PC-9 (cell line): Measurements from ENCODE around the gene ARF6. TPM values are rescaled to one million over a fixed set of nuclear protein-coding genes. Genes with fewer than 3 reads are reported as not detected.

Experiments
- BruUV-seq: library from RNA; stranded (reverse); fragments of 400-500 nt; replicated peaks from 2 replicates; lab custom pipeline; 2021; lab: Mats Ljungman, UMichigan
- CTCF ChIA-PET: fragments of 300-600 bp; sonication (Branson Sonifier 250); formaldehyde crosslinking; loops from one replicate; lab custom pipeline; 2022; ENCODE audit warnings: antibody characterized with exemption; lab: Charles Lee
- POLR2A ChIA-PET: fragments of 300-600 bp; sonication (Branson Sonifier 250); formaldehyde crosslinking; loops from one replicate; lab custom pipeline; 2022; ENCODE audit warnings: antibody characterized with exemption; ENCODE audit not compliant: unreplicated experiment; lab: Charles Lee
- DNase-seq, 2 experiments: peaks; one replicate each; pipeline versions ENCODE4 v3.0.0 to v3.0.0-alpha.2; 2015 to 2022; ENCODE audit warnings: mixed read lengths in 1 of 2
- H2AFZ ChIP-seq: fragments of 200-600 bp; sonication (generic); 2 replicates; pipeline ENCODE4 v1.8.1; 2017; ENCODE audit warnings: antibody characterized with exemption
- H3F3A ChIP-seq: fragments of 200-600 bp; sonication (generic); 2 replicates; pipeline ENCODE4 v1.8.1; 2017; ENCODE audit warnings: antibody characterized with exemption, mild to moderate bottlenecking, low read depth; ENCODE audit not compliant: insufficient read depth
- H3K27ac ChIP-seq: fragments of 200-600 bp; sonication (generic); 2 replicates; pipeline ENCODE4 v1.6.1; 2016; ENCODE audit warnings: mixed run types
- H3K27me3 ChIP-seq: fragments of 200-600 bp; sonication (generic); 2 replicates; pipeline ENCODE4 v1.6.1; 2016; ENCODE audit warnings: low read depth, mixed run types; ENCODE audit not compliant: insufficient read depth
- H3K36me3 ChIP-seq: fragments of 200-600 bp; sonication (generic); 2 replicates; pipeline ENCODE4 v1.6.1; 2016; ENCODE audit warnings: low read depth, mixed run types
- H3K4me1 ChIP-seq: fragments of 200-600 bp; sonication (generic); replicated peaks from 2 replicates; pipeline ENCODE4 v1.6.1; 2016; ENCODE audit warnings: mixed run types; ENCODE audit not compliant: insufficient read depth
- H3K4me2 ChIP-seq: fragments of 200-600 bp; sonication (generic); 2 replicates; pipeline ENCODE4 v1.6.1; 2017; ENCODE audit warnings: mixed run types
- H3K4me3 ChIP-seq: fragments of 200-600 bp; sonication (generic); 2 replicates; pipeline ENCODE4 v1.6.1; 2016; ENCODE audit warnings: mixed run types
- H3K79me2 ChIP-seq: fragments of 200-600 bp; sonication (generic); 2 replicates; pipeline ENCODE4 v1.6.1; 2017; ENCODE audit warnings: low read depth, mixed run types
- H3K9me2 ChIP-seq: fragments of 200-600 bp; sonication (generic); 2 replicates; pipeline ENCODE4 v1.8.1; 2017; ENCODE audit warnings: mild to moderate bottlenecking; ENCODE audit not compliant: insufficient read depth
- H3K9me3 ChIP-seq: fragments of 200-600 bp; sonication (generic); 2 replicates; pipeline ENCODE4 v1.8.1; 2016; ENCODE audit warnings: low read depth; ENCODE audit not compliant: insufficient read depth
- H4K20me1 ChIP-seq: fragments of 200-600 bp; sonication (generic); 2 replicates; pipeline ENCODE4 v1.8.1; 2017; ENCODE audit not compliant: insufficient read depth
- EZH2 ChIP-seq: fragments of 200-600 bp; sonication (generic); IDR thresholded peaks from 2 replicates; pipeline ENCODE4 v1.8.0; 2017; ENCODE audit warnings: antibody characterized with exemption, low read depth
- intact Hi-C: fragments of 100-400 bp; cut with micrococcal nuclease; formaldehyde crosslinking; loops from one replicate; pipeline ENCODE4 v1.10.0; 2022; ENCODE audit not compliant: unreplicated experiment
- total RNA-seq: library from RNA; stranded (reverse); gene quantifications from 2 replicates; pipeline ENCODE4 v1.2.3, GENCODE V29; 2021
- TF ChIP-seq, protein P1 (sequence below): fragments of 200-600 bp; sonication (generic); conservative IDR thresholded peaks from 2 replicates; pipeline ENCODE4 v1.6.1; 2017; ENCODE audit warnings: mixed run types, antibody characterized with exemption, mild to moderate bottlenecking, moderate library complexity

Gene ARF6
- total RNA-seq, 1 experiment from 2014 or later = 65.3 TPM

DNA sequence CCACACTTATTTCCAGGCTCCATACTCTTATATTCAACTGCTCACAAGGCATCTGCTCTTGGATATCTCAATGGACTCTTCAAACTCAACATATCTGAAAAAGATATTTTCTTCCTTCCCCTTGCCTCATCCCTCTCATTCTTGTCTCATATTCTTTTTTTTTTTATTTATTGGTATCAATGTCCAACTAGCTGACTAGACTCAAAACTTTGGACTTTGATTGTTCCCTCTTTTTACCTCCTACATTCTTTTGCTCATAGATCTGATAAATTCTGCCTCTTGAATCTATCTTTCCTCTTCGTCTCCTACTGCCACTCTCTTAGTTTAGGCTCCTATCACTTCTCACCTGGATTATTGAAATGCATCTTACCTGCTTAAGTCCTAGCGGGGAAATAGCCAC, 25.8 kb downstream of the ARF6 start:
- no peak overlapping the region for H3K4me3 ChIP-seq
- no peaks in the 10 kb centered on the region for H3K9me3 ChIP-seq
- no peaks in the 10 kb centered on the region for H3K79me2 ChIP-seq
- 0 out of 2 replicates have a peak, but pooled peaks cover 6% of the 10 kb centered on the region for H3K4me1 ChIP-seq
- no peak overlapping the region for H2AFZ ChIP-seq
- no peaks in the 10 kb centered on the region for H4K20me1 ChIP-seq
- no peaks in the 10 kb centered on the region for H3K36me3 ChIP-seq
- intact Hi-C loops = no loop called here
- BruUV-seq = no TSS peak
- no peak for DNase-seq
- TF ChIP-seq, protein P1, sequence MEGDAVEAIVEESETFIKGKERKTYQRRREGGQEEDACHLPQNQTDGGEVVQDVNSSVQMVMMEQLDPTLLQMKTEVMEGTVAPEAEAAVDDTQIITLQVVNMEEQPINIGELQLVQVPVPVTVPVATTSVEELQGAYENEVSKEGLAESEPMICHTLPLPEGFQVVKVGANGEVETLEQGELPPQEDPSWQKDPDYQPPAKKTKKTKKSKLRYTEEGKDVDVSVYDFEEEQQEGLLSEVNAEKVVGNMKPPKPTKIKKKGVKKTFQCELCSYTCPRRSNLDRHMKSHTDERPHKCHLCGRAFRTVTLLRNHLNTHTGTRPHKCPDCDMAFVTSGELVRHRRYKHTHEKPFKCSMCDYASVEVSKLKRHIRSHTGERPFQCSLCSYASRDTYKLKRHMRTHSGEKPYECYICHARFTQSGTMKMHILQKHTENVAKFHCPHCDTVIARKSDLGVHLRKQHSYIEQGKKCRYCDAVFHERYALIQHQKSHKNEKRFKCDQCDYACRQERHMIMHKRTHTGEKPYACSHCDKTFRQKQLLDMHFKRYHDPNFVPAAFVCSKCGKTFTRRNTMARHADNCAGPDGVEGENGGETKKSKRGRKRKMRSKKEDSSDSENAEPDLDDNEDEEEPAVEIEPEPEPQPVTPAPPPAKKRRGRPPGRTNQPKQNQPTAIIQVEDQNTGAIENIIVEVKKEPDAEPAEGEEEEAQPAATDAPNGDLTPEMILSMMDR = no peak
- TF ChIP-seq EZH2 = no peak
- no peaks in the 10 kb centered on the region for H3K27me3 ChIP-seq
- ChIA-PET POLR2A (no interaction called here), CTCF (no interaction called here)
- H3F3A ChIP-seq = no peaks in the 10 kb centered on the region; the same call in 1 of the 2 replicates
- no peak overlapping the region for H3K4me2 ChIP-seq
- H3K9me2 ChIP-seq = no peaks in the 10 kb centered on the region
- no peak overlapping the region for H3K27ac ChIP-seq

GRCh38 chr14:49919825-49920659, 27.2 kb downstream of the ARF6 start:
- DNase-seq = peak in 1 of 2 experiments; percentile 53

DNA sequence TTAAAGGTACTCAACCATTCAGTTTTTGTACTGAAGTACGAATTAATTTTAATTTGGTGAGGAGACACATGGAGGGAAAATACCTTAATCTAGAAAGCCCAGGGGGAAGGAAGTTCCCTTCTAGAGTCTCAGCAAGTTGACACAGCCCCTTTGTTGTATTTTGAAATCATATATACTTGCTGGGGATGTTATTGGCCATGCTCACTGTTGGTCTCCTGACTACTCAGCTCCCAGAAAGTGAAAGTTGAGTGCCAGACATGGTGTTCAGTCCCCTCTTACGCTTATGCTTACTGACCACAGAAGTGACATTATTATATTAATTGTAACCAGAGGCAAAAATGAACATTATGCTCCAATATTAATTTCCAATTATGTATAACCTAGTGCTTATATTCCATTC, 28.1 kb downstream of the ARF6 start:
- no peaks in the 10 kb centered on the region for H3K9me3 ChIP-seq
- no peak overlapping the region for H3K4me2 ChIP-seq
- H3K27ac ChIP-seq = no peak overlapping the region
- intact Hi-C loops = no loop called here
- no peaks in the 10 kb centered on the region for H3K9me2 ChIP-seq
- no peak overlapping the region for H2AFZ ChIP-seq
- H3K27me3 ChIP-seq = no peaks in the 10 kb centered on the region
- H4K20me1 ChIP-seq = no peaks in the 10 kb centered on the region
- POLR2A ChIA-PET = interaction anchor here (0.7 to 1.0 kb wide), 2 partner anchors 9 to 27 kb away, joined by 3 to 18 read pairs; no protein-coding TSS in a partner anchor
- CTCF ChIA-PET = no interaction called here
- no peak for TF ChIP-seq EZH2
- TF ChIP-seq, protein P1 = no peak
- H3K79me2 ChIP-seq = no peaks in the 10 kb centered on the region
- BruUV-seq = no TSS peak
- H3K4me1 ChIP-seq = 0 out of 2 replicates have a peak, but pooled peaks cover 6% of the 10 kb centered on the region
- H3K4me3 ChIP-seq = no peak overlapping the region
- no peaks in the 10 kb centered on the region for H3K36me3 ChIP-seq
- H3F3A ChIP-seq = no peaks in the 10 kb centered on the region; the same call in 1 of the 2 replicates
- no peak for DNase-seq

More at GRCh38 chr14:49919825-49920659, 27.2 kb downstream of the ARF6 start:
- H4K20me1 ChIP-seq = no peaks in the 10 kb centered on the region
- ChIA-PET CTCF (no interaction called here), POLR2A (interaction anchor here (0.7 to 1.0 kb wide), 2 partner anchors 8 to 28 kb away, joined by 3 to 18 read pairs; no protein-coding TSS in a partner anchor)
- H3K4me2 ChIP-seq = no peak overlapping the region
- no peaks in the 10 kb centered on the region for H3K27me3 ChIP-seq
- H3K27ac ChIP-seq = no peak overlapping the region
- no peaks in the 10 kb centered on the region for H3K9me3 ChIP-seq
- no peak overlapping the region for H2AFZ ChIP-seq
- no peaks in the 10 kb centered on the region for H3K79me2 ChIP-seq
- no peak overlapping the region for H3K4me3 ChIP-seq
- intact Hi-C loops = no loop called here
- H3K36me3 ChIP-seq = no peaks in the 10 kb centered on the region
- 0 out of 2 replicates have a peak, but pooled peaks cover 6% of the 10 kb centered on the region for H3K4me1 ChIP-seq
- H3K9me2 ChIP-seq = no peaks in the 10 kb centered on the region
- no TSS peak for BruUV-seq
- no peaks in the 10 kb centered on the region; the same call in 1 of the 2 replicates for H3F3A ChIP-seq
- no peak for TF ChIP-seq EZH2
- TF ChIP-seq, protein P1 = no peak
